ENCODE measurements around the gene PIMREG.

DNA sequence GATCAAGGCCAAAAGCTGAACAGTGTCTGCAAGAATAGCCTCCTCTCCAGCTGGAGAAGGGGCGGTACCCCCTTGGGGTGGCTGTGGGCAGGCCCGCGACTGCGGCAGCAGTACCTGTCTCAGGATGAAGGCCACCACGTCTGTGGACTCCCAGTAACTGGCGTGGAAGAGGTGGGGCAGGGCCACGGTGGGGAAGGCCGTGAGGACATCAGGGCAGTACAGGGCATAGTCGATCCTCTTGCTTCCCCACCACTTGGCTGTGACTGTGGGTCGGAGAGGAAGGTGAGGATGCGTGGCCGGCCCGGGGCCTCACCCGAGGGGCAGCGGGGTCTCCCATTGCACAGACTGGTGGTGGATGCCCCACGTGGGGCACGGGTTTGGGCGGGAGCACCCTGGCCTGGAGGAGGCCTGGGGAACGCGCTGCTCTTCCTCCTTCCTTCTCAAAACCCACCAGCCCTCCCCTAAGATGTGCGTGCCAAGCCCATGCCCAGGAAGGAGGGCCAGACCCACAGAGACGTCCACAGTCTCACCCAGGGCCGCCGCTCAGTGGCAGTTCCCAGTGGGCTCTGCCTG, 26.0 kb downstream of the PIMREG start:
- TF ChIP-seq, protein P1, sequence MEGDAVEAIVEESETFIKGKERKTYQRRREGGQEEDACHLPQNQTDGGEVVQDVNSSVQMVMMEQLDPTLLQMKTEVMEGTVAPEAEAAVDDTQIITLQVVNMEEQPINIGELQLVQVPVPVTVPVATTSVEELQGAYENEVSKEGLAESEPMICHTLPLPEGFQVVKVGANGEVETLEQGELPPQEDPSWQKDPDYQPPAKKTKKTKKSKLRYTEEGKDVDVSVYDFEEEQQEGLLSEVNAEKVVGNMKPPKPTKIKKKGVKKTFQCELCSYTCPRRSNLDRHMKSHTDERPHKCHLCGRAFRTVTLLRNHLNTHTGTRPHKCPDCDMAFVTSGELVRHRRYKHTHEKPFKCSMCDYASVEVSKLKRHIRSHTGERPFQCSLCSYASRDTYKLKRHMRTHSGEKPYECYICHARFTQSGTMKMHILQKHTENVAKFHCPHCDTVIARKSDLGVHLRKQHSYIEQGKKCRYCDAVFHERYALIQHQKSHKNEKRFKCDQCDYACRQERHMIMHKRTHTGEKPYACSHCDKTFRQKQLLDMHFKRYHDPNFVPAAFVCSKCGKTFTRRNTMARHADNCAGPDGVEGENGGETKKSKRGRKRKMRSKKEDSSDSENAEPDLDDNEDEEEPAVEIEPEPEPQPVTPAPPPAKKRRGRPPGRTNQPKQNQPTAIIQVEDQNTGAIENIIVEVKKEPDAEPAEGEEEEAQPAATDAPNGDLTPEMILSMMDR (conservative IDR thresholded peaks at IDR 0.05): no peak
- TF ChIP-seq EZH2 (IDR thresholded peaks at IDR 0.05; ENCODE audit: low read depth): no peak
